ENCODE results near the gene VEZT.
"Not testable (repeated sequence)": the region's sequence is repeated elsewhere in the genome, so short reads cannot be mapped to it uniquely, and the experiment has no call there.

VEZT gene

GRCh38 chr12:95217377-95218149 lies at the start of gene VEZT, which contains the start of gene FGD6:
VEZT (plus strand) TSS chr12:95217807; CDS start chr12:95217851, 44 bp downstream.
FGD6 (minus strand) TSS chr12:95217467; CDS start chr12:95217240, 227 bp downstream.
- DNase-seq = peak; percentile 99

GRCh38 chr12:95168746-95169145 lies 48.9 kb upstream of the VEZT start:
- no peak for DNase-seq

- DNase-seq = no peak
These were observed 48.2 kb upstream of the VEZT start for GRCh38 chr12:95169368-95169767.

GRCh38 chr12:95173392-95174251 lies 44.0 kb upstream of the VEZT start:
- DNase-seq = no peak

- no peak for DNase-seq
These were observed 40.3 kb upstream of the VEZT start for GRCh38 chr12:95177201-95177768.

GRCh38 chr12:95178136-95178535 lies 39.5 kb upstream of the VEZT start:
- no peak for DNase-seq

GRCh38 chr12:95179011-95179410 lies 38.6 kb upstream of the VEZT start:
- DNase-seq = no peak

GRCh38 chr12:95181103-95181502 lies 36.5 kb upstream of the VEZT start:
- DNase-seq = no peak

- DNase-seq = no peak
These were observed 34.7 kb upstream of the VEZT start for GRCh38 chr12:95182868-95183415.

GRCh38 chr12:95184121-95184520 lies 33.5 kb upstream of the VEZT start:
- DNase-seq = no peak

GRCh38 chr12:95185072-95185471 lies 32.5 kb upstream of the VEZT start:
- DNase-seq = no peak

- no peak for DNase-seq
These were observed 31.8 kb upstream of the VEZT start for GRCh38 chr12:95185854-95186253.

- DNase-seq = no peak
These were observed 29.7 kb upstream of the VEZT start for GRCh38 chr12:95187865-95188415.

GRCh38 chr12:95191060-95191696 lies 26.4 kb upstream of the VEZT start:
- DNase-seq = no peak

GRCh38 chr12:95192271-95192670 lies 25.3 kb upstream of the VEZT start:
- DNase-seq = no peak

- no peak for DNase-seq
These were observed 24.5 kb upstream of the VEZT start for GRCh38 chr12:95193139-95193538.

- no peak for DNase-seq
These were observed 22.5 kb upstream of the VEZT start for GRCh38 chr12:95195122-95195521.

GRCh38 chr12:95196875-95197569 lies 20.6 kb upstream of the VEZT start:
- not testable (repeated sequence) for DNase-seq

GRCh38 chr12:95197636-95198035 lies 20.0 kb upstream of the VEZT start:
- DNase-seq = peak; percentile 98

- no peak for DNase-seq
These were observed 18.7 kb upstream of the VEZT start for GRCh38 chr12:95198914-95199313.

GRCh38 chr12:95200128-95200894 lies 17.3 kb upstream of the VEZT start:
- no peak for DNase-seq

All from NCI-H526 treated with DMSO at 0.1 percent for 48 hours (cell line).